HG02884 (cell line): ENCODE data around the gene RBMS3.

Experiments used
- ATAC-seq: cut with Tn5 transposase; IDR thresholded peaks from one replicate; pipeline ENCODE4 v1.9.1; 2021; ENCODE audit warnings: mild to moderate bottlenecking, moderate library complexity; ENCODE audit not compliant: unreplicated experiment

RBMS3 gene

GRCh38 chr3:29426302-29427226 lies 145.7 kb downstream of the RBMS3 start:
- no peak for ATAC-seq

DNA sequence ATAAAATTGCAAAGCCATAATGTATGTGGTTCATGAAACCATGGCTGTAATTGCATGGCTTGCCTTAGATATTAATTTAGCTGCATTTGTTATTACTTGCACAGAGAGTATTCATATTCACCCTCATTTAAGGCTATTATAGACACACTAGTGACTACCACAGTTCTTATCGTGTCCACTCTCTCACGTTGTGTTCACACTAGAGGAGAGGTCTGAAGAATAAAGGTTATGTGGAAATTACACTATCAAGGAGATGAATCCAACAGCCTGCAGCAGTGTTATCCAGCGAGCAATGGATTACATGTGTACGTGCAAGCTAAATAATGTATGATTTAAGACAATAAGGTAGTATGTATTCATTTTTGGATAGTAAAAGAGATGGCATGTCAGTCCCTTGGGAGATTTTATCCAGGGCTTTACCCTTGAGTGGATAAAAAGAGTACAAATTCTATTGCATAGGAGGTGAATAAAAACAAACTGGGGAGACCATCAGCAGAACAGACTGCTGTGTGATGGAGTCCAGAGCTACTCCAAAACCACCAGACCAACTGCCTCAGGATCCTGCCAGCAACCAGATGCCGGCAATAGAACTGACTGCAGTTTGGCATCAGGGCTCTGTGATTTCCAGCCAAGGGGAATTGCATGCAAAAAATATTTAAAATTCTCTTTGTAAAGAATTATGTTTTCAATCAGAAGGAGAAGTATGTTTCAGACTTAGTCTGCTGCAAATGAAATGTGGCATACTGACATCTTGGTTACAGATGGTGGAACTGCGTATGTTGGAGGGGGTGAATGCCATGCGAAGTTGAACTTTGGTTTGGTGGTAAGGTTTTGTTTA lies 146.6 kb downstream of the RBMS3 start:
- no peak for ATAC-seq

- no peak for ATAC-seq
Measured at GRCh38 chr3:29429055-29429679, 148.3 kb downstream of the RBMS3 start.

DNA sequence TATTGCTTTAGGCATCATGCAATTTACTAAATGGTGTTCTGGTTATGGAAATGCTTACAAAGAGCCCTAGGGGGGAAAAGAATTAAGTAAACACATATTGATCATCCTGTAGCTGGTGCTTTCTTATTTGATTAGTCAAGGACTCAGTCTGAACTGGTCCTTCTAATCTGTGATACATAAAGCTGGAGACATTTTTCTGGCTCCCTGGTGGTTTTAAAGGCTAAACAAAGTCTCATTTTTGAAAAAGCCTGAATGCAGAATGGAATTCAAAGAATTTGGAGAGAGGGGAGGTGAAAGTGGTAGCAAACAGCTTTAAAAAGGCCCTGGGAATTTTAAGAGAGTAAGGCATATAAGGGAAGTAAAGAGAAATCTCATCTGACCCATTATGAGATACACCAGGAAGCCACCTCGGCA lies 149.7 kb downstream of the RBMS3 start:
- no peak for ATAC-seq

- no peak for ATAC-seq
Measured at GRCh38 chr3:29436612-29437323, 155.9 kb downstream of the RBMS3 start.

- no peak for ATAC-seq
Measured at GRCh38 chr3:29438580-29438979, 157.7 kb downstream of the RBMS3 start.

GRCh38 chr3:29440413-29441305 lies 159.8 kb downstream of the RBMS3 start:
- ATAC-seq, result no peak

DNA sequence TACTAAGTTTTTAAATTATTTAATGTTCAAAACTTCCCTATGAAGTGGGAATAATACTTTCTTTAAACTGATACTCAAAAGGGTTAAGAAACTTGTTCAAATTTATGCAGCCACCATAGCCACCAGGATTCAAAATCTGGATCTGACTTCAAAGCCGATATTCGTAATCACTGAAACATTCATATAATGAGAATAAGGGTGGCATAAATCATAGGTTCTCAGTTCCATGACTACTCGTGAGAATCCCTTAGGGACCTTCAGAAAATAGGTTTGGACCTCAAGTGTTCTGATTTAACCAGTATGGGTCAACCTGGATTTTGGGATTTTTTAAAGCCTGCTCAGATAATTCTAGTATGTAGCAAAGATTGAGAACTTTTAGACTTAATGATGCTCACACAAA lies 160.6 kb downstream of the RBMS3 start:
- ATAC-seq, result no peak

- ATAC-seq, result no peak
Measured at GRCh38 chr3:29447946-29448627, 167.2 kb downstream of the RBMS3 start.

DNA sequence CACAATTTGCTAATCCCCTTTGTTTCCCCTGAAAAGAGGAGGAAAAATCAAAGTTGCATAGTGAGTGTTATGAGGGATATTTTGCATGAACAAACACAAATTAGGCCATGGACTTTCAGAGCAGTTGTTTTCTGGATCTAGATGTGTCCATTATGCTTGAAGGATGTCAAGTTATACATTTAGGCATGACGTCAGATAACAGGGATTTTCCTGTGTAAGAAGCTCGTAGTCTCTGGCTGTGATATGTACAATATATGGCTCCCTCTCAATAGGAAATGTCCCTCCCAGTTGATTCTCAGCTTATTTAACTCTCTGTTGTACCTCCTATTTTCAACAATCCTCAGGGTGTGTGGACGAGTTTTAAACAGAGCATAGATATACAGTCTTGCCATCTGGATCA lies 171.0 kb downstream of the RBMS3 start:
- no peak for ATAC-seq

DNA sequence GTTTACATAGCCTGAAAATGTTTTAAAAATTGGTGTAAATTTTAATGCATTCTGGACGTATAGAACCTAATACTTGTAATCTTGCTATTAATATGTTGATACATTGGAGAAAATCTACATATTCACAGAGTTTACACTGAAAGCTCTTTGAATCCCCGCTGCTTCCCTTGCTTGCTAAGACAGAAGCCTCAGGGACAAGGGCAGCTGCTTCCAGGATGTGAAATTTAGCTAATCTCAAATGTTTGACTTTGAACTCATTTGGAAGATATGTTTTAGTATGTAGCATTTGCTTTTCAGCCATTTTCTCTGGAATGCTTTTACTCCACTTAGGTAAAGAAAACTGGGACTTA lies 172.0 kb downstream of the RBMS3 start:
- no peak for ATAC-seq

DNA sequence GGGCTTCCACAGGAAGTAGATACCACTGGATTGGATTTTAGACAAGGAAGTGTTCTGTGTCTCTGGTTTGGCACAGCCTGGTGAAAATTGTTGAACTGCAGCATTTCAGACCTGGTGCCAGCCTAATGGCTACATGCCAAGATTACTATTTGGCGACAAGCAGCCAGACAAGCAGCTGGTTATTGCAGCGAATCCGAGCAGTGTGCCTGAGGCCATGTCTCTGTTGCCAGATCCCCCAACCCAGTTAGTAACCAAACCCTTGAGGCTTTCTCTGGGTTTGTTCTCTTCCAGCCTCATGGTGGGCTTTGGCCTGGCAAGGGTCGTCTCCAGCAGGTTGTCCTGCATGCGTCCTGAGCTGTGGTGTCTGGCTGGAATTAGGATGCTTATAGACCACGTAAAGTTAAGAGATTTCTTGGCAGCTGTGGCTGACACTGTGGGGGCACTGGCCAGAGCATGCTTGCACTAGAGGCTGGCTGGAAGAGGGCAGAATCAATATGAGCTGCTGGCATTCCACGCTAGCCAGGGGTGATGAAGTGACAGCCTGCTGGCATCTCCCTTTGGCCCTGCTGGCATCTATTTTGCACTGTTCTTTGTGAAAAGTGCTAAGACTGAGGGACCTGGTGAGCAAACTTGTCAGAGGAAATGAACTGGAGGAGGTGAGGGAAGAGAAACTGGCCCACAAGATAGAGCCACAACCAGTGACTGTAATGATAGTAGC lies 172.6 kb downstream of the RBMS3 start:
- no peak for ATAC-seq

DNA sequence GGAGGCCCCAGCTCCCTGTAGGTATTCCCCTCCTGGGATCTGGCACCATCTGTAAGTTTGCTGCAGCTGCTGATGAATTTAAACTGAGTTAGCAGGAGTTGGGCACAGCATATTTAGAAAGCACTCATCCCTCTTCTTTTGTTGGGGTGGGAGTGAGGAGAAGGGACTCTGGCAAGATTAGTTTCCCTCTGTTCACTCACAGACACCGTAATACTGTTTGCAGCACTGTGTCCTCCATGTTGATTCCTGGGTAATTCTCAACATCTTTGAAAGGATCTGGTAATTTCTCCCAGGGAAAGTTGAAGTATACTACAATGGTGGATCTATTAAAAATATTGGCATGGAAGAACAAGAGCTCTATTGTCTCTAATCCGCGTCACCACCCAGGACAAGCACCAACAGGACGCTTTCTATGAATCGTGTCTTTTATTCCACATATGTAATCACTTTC lies 173.3 kb downstream of the RBMS3 start:
- ATAC-seq, result no peak

DNA sequence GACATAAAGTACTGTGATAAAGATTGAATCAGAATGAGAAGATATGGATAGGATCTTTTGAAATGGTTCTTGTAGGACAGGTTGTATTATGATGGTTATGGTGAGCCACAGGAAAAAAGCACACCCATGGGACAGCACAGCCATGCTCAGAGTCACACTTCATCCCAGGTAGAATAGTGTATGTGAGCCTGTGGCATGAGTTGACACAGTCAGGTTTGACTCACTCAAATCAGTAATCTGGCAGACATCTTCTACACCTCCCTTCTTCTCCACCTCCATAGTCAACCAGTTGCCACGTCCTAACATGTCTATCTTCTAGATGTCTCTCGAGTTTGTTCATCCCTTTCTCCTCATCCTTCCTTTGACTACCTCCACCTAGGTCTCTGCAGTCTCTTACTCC lies 176.0 kb downstream of the RBMS3 start:
- no peak for ATAC-seq

GRCh38 chr3:29463304-29463703 lies 182.4 kb downstream of the RBMS3 start:
- no peak for ATAC-seq

DNA sequence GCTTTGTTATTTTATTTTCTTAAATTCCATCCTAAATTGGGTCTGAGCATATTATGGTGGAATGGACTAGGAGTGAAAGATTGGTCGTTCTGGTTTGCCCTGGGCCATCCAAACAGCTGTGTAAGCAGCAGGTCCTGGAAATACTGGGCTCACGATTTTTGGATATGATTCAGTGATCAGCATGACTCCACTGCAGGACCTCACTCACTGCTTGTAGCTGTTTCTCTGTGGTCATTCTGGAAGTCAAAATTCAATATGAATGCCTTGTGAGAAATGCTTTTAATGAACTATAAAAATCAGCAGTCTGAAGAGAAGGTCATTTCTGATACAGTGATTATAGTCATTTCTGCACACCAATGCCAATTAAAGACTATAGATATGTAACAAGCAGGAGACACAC lies 185.0 kb downstream of the RBMS3 start:
- no peak for ATAC-seq

DNA sequence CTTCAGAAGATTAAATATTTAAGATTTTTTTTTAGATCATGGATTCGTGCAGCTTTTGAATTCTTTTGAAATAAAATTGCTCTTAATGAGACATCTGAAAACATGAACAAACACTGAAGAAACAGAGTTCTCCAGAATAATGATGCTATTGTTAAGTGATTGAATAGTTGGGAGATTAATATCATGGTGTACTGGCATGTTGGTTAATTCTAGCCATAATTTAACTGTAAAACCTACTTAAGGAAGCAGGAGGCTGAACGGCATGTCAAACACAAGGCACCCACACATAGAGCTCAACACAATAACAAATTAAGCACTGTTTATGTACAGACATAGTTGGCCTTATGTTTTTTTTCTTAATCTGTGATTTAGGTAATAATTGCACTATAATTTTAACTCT lies 185.6 kb downstream of the RBMS3 start:
- ATAC-seq, result no peak

DNA sequence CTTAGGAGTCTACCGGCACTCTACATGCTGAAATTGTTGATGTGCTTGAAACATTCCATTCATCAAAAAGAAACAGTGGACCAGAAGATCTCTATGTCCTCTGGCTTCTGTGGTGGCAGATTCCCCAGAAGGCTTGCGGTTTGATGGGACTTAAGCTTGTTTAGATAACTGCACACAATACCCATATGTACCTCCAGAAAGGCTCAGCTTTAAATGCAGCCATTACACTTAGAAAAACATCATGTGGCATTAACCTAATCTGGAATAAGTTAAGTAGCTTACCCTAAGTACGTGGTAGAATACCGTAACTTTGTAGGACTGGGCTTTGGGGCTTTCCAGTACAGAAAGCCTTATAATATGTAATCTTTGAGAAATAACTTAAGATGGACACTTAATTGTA lies 187.3 kb downstream of the RBMS3 start:
- ATAC-seq, result no peak
